ENCODE data around the gene EFCAB6.
A peak's percentile ranks its signal among the peaks of the same experiment; 100 is the strongest.

EFCAB6 gene

DNA sequence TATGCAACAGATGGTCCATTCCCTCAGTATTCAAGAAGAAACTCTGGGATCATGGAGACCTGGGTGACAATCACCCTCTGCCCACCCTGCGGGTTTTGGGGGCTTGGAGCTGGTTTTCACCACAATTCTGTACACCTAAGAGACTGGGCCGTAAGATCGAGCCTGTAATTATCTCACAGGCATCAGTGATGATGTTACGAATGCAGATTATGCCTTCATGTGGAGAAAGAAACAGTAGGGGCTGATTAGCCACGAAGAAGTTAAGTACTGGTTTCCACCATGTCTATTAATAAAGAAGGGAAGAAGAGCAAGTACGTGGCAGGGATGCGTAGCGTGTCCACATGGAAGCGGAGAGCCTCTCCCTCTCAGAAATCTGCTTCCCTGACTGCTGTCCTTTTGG is 5.3 kb upstream of the EFCAB6 start:
- DNase-seq (ENCODE audit: low read depth) = no peak
- in situ Hi-C loops (cut with HindIII; ENCODE audit: low sequenced_read_pairs) = no loop called here
- H3K4me3 ChIP-seq (ENCODE audit: low read depth, low read length) = no peak overlapping the region
- TF ChIP-seq, protein P1, sequence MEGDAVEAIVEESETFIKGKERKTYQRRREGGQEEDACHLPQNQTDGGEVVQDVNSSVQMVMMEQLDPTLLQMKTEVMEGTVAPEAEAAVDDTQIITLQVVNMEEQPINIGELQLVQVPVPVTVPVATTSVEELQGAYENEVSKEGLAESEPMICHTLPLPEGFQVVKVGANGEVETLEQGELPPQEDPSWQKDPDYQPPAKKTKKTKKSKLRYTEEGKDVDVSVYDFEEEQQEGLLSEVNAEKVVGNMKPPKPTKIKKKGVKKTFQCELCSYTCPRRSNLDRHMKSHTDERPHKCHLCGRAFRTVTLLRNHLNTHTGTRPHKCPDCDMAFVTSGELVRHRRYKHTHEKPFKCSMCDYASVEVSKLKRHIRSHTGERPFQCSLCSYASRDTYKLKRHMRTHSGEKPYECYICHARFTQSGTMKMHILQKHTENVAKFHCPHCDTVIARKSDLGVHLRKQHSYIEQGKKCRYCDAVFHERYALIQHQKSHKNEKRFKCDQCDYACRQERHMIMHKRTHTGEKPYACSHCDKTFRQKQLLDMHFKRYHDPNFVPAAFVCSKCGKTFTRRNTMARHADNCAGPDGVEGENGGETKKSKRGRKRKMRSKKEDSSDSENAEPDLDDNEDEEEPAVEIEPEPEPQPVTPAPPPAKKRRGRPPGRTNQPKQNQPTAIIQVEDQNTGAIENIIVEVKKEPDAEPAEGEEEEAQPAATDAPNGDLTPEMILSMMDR (IDR thresholded peaks at IDR 0.05; ENCODE audit: low read depth, low read length, missing control alignments) = no peak

DNA sequence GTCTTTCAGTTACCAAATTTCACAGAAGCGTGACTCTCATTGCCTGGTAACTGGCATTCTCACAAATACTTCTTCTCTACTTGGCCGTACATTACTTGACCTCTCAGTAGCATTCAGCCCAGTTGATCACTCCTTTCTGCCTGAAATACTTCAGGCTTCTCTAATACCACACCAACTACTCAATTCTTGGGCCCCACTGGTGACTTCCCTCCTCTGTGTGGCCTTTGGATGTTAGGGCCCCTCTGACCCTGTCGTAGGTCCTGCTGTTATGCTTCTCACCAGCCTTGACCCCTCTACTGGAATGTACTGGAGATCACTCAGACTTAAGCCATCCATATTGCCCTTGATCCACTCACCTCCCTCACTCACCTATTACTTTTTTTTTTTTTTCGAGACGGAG is 2.2 kb upstream of the EFCAB6 start:
- TF ChIP-seq, protein P1 (IDR thresholded peaks at IDR 0.05; ENCODE audit: low read depth, low read length, missing control alignments) = no peak
- DNase-seq (ENCODE audit: low read depth) = no peak
- no peak overlapping the region for H3K4me3 ChIP-seq (ENCODE audit: low read depth, low read length)
- in situ Hi-C loops (cut with HindIII; ENCODE audit: low sequenced_read_pairs) = no loop called here

DNA sequence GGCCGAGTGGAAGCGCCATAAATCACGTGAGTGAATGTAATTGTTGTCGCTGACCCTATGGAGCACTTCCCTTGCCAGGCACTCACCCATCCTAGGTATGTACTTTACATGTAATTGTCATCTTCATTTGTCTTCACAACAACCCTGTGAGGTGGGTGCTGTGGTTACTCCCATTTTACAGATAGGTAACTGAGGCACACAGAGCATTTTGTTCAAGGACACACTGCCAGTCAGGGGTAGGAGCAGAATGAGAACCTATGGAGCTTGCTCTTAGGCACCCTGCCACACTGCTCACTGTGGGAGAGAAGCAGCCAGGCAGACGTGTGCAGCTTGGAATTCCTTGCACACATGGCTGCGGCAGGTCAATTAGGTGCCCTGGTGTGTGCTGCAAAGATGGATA is 785 bp upstream of the EFCAB6 start:
- DNase-seq (ENCODE audit: low read depth) = no peak
- in situ Hi-C loops (cut with HindIII; ENCODE audit: low sequenced_read_pairs) = no loop called here
- peak overlapping the region; percentile 58 for H3K4me3 ChIP-seq (ENCODE audit: low read depth, low read length)
- TF ChIP-seq, protein P1 (IDR thresholded peaks at IDR 0.05; ENCODE audit: low read depth, low read length, missing control alignments) = no peak

DNA sequence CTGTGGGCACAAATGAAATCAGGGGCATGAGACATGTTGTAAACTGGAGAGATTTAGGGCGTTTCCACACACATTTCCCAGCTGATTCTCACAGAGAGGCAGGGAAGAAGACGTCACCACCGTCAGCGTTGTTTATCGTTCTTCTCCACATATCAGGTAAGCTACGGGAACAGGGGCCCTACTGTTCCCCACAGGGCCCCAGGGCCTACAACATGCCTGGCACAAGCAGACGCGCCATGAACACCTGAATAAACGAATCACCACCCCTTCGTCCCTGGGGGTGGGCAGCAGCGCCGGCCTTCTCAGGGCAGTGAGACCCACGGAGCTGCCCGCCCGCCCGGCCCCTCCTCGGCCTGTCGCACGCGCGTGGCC is 342 bp downstream of the EFCAB6 start:
- DNase-seq (ENCODE audit: low read depth) = no peak
- H3K4me3 ChIP-seq (ENCODE audit: low read depth, low read length) = peak overlapping the region; percentile 58
- in situ Hi-C loops (cut with HindIII; ENCODE audit: low sequenced_read_pairs) = no loop called here
- TF ChIP-seq, protein P1 (IDR thresholded peaks at IDR 0.05; ENCODE audit: low read depth, low read length, missing control alignments) = no peak

DNA sequence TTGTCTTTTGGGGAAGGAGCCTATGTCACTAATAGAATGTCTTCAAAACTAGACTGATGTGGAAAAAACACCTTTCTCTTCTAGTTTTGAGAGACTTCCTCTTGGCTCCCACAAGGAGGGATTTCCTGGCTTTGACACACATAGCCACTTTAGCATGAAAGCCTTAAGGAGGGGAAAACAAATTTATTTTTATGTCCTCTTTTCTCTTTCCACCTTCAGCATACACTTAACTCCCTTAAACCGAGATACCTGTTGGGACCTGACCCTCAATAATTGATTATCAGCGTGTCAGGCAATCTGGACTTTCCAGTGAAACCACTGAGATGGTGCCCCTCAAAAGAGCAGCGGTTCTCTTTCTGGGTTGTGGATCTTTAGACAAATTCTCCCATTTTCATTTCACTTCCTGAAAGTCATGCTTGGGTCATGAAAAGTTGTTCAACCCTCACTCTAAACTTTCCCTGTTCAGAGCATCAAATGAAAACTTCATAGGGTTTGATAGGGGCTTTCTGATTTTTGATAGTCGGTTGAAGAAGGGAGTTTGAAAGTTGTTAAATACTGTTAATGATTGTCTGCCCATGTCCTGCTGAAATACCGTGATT is 9.1 kb downstream of the EFCAB6 start:
- DNase-seq (ENCODE audit: low read depth) = no peak
- in situ Hi-C loops (cut with HindIII; ENCODE audit: low sequenced_read_pairs) = no loop called here
- TF ChIP-seq, protein P1 (IDR thresholded peaks at IDR 0.05; ENCODE audit: low read depth, low read length, missing control alignments) = no peak
- no peak overlapping the region for H3K4me3 ChIP-seq (ENCODE audit: low read depth, low read length)

DNA sequence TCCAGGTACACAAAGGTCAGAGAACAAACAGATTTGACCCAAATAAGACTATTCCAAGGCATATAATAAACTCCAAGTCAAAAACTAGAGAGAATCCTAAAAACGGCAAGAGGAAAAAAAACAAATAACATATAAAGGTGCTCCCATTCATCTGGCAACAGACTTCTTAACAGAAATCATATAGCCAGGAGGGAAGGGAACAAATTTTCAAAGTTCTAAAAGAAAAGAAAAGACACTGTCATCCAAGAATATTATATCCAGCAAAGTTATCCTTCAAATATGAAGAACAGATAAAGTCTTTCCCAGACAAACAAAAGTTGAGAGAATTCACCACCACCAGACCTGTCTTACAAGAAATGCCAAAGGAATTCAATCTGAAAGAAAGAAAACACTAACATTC is 11.1 kb downstream of the EFCAB6 start:
- in situ Hi-C loops (cut with HindIII; ENCODE audit: low sequenced_read_pairs) = no loop called here
- H3K4me3 ChIP-seq (ENCODE audit: low read depth, low read length) = no peak overlapping the region
- DNase-seq (ENCODE audit: low read depth) = no peak
- TF ChIP-seq, protein P1 (IDR thresholded peaks at IDR 0.05; ENCODE audit: low read depth, low read length, missing control alignments) = no peak

All from astrocyte of the cerebellum (primary cell).